NCI-H82 treated with DMSO at 0.1 percent for 48 hours (cell line): ENCODE measurements around the gene ZNF716.
"Not testable (repeated sequence)": the region's sequence is repeated elsewhere in the genome, so short reads cannot be mapped to it uniquely, and the experiment has no call there.

ENCODE experiments used
- DNase-seq: peaks from one replicate; lab custom pipeline; 2025; ENCODE audit not compliant: unreplicated experiment; lab: John Stamatoyannopoulos, UW

Gene ZNF716

DNA sequence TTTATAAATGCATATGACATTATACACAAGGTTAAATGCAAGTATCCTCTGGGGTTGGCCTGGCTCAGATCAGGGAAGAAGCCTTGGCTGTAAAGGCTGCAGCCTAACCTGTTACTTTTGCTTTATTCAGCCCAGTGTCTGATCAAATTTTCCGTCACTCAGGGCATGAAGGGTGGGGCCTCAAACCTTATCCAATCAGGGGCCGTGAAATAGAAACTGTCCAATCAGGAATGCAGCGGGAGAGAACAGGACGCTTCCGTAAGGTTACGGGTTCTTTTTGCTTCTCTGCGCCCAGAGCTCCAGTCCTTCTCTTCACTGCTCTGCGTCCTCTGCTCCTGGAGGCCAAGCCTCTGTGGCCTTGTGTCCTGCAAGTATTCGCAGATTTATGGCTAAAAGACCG, at the start of gene ZNF716:
Gene ZNF716, plus strand, starts transcription at position 274 of the 400 bp plus-strand sequence. Its CDS starts 112 bp downstream, at position 386.
- no peak for DNase-seq

DNA sequence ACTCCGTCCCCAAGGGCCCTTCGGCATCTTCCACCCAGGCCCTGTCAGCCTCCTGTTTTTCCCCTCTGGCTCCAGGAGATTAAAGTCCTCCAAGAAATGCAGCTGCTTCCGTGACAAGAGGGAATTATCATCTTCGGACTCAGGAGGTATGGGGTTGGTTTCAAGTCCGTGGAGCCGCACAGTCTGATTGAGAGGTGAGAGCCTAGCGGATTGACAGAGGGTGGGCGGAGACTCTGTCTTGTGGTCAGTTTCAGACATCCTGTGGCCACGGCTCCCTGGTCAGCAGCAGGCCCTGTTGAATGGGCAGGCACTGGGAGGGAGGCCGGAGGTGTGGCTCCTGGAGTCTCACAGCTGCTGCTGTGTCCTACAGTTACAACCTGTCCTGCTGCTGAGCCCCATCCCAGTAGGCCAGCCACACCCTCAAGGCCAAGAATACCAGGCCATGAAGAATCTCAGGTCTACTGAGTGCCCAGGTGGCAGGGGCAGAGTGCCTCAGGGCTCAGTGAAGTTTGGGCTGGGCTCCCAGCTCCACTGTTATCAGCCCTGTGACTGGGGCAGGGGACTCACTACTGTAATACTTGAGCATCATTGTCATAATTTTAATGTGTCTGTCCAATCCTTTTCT, 49.3 kb upstream of the ZNF716 start:
- no peak for DNase-seq

DNA sequence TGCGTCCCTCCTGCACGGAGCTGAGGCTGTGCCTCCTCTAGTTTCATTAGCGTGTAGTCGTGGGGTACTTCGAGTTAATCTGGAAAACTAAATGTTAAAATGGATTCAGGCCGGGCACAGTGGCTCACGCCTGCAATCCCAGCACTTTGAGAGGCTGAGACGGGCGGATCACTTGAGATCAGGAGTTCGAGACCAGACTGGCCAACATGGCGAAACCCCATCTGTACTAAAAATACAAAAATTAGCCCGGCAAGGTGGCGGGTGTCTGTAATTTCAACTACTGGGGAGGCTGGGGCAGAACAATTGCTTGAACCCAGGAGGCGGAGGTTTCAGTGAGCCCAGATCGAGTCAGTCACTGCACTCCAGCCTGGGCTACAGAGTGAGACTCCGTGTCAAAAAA, 46.9 kb upstream of the ZNF716 start:
- DNase-seq, result not testable (repeated sequence)

DNA sequence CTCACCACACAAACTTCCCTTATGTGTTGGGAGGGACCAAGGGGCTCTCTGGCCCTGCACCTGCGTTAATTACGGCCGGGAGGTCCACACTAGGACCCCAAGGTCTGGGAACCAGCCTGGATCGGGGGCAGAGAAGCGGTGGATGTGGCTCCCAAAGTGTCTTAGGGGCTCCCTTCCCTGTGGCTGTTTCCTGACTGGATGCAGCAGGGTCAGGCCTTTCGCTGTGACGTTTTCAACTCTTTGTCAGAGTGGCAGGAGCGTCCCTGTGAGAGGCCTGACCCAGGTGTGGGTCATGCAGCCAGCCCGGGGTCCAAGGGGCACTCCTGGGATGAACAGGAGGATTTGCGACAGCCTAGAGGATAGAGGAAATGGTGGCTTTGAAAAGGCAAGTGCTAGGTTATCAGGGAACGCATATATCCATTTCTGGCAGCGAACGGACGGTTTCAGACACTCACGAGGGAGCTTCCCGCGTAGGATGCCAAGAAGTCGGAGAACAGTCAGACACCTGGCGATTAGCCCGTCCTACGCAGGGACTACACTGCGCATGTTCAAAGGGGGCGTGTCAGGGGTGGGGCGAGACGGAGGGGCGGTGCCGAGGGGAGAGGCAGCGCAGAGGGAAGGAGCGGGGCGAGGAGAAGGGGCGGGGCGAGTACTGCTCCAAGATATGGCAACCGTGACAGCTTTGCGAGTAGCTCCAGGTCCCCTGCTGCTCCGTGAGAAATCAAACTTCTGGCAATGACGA, 46.2 kb upstream of the ZNF716 start:
- DNase-seq, result no peak

DNA sequence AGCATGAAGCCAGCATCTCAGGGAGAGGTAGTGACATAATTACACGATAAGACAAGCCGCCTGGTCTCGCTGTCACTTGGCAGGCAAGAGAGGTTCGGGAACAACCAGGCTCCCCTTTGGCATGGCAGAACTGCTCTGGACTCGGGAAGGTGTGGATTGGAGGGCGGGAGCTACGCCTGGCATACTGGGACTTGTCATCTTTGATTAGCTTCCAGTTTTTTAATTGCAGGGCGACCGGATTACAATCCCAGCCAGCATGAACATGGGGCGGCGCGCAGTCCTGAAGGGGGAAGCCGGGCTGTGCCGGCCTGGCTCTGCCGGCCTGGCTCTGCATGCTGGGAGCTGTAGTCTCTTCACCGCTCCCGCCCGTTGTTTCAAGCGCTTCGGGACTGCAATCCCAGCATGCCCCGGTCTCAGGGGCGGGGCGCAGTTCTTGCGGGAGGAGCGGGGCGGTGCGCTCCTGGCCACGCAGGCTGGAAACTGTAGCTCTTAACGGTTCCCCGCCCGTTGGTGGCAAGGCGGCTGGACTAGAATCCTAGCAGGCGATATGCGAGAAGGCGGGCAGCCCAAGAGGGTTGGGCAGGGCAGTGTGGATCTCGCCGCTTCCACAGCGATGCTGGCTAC, 45.5 kb upstream of the ZNF716 start:
- no peak for DNase-seq

DNA sequence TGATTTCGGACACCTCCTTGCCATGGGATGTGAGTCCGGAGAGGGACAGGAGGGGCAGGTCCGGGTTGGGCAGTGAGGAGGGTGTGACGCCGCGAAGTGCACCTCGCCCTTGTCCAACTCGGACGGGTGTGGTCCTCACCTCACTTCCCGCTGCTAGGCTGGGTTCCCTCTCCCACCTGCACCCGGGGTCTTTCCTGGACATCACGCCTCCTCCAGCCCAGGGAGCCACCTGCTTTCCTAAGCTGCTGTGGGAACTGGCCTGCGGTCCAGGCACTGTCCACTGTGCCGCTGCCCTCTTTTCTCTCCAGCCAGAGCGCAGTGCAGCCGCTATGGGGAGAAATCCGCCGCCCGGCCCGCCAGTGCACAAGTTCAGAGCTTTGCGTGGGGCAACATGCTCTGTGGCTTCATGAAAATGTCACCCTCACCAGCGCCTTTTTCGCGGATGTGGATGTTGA, 45.0 kb upstream of the ZNF716 start:
- DNase-seq, result no peak

DNA sequence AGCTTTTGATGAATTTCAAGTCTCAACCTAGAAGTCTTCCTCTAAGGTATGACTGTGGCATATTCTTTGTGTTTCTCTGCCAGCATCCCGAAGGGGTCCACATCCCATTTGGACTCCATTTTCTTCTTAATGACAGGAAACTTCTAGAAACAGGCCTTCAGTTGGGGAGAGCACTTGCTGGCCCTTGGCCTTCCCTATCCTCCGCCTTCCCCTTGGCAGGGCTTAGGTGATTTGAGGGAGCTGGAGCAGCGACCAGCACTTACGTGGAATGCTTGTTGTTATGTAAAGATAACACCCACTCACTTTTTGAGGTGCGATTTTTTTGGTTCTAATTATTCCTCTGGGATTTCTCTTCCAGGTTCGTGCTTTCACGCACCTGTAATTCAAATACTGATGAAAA, 42.9 kb upstream of the ZNF716 start:
- DNase-seq, result no peak

DNA sequence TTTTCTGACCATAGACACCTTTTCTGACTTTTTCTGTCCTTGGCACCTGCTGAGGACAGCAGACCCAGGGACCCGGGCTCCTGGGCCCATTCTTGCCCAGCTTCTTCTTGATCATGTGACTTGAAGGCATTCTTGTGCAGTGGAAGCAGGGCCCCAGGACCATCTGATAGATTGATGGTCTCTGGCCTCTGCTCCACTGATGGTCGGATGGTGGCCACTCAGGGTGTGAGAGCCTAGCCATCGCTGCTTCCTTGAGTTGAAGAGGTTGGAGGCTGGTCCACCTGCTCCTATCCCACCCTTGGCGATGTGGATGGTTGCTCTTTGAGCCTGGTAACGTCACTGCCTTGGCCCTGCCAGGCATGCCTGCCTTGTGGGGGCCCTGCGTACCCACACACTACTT, 37.8 kb upstream of the ZNF716 start:
- DNase-seq, result no peak

DNA sequence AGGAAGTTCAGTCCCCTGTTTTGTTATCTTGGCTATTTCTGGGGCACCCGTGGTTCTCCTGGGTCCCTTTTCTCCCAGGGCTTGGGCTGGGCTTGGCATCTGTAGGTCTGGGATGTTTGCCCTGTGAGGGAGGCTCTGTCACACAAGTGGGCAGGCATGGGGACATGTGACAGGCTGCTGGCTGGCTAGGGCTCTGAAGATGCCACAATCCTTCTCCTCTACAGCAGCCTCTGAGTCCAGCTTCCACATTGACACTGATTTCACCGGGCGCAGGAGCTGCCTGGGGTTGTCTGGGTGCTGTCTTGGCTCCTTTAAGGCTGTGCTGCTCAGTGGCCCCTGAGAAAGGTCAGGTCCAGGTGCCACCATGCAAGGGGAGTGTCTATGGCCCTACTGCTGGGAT, 37.4 kb upstream of the ZNF716 start:
- no peak for DNase-seq

DNA sequence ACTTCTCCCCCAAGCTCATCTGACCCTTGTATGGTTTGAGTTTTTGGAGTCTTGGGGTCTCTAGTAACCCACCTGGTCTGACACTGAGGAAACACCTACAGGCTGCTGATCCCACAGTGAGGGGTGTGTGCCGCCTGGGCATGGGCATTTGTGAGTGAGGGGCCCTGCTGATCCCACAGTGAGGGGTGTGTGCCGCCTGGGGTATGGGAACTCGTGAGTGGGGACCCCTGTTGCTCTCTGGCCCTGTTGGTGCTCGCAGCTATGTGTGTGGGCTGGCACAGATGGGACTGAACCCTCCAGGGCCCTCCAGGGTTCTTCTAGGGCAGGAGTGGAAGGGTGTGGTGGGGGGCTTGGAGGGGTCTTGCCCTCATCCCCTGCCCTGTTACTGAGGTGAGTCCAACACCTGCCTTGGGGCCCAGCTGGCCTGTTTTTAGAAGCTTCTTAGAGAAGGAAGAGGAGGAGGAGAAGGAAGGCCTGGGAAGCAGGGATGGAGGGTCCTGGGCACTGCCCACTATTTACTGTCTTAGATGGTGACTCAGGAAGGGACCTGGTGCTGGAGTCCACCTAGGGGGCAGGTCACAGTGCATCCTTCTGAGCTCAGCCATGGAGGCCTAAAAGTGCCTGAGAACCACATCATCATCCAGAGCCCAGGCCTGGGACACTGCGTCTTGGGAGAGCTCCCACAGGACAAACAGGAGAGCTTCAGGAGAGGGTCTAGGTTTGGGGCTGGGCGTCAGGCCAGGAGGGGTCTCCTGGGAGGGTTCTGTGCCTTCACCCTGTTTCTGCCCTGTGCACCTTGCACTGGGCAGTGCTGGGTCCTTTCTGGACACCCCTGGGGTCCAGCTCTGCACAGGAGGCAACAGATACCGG, 36.2 kb upstream of the ZNF716 start:
- no peak for DNase-seq

DNA sequence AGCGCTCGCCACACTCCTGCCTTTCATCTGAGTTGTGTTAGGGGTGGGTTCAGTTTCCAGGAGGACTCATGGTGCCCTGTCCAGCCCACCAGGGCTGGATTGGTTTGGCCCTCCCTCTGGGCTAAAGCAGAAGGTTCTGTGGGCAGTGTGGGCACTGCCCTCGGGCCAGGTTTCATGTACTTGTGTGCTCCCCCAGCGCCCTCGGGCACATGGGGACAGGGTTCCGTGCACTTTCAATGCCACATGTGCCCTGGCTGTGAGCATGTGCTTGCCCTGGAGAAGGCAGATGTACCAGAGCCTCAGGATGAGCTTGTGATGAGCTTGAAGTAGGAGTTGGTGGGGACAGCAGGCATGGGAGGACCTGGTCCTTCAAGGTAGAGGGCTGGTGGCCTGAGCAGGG, 35.6 kb upstream of the ZNF716 start:
- no peak for DNase-seq

DNA sequence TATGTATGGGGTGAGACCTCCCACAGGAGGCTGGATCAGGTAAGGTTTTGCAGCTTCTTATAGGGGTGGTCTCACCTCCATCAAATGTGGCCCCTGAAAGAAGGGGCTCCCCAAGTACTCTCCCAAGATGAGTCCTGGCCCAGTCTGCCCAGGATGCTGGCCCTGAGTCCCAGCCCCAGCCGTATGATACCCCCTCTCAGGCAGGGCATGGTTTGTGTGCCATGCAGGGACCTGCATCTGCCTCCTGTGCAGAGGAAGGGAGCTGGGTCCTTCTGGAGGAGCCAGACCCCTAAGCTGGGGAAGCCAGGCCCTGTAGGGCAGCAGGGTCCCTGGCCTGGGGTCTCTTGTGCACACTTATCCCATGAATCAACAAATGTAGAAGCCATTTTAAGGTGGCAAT, 35.1 kb upstream of the ZNF716 start:
- DNase-seq, result no peak

DNA sequence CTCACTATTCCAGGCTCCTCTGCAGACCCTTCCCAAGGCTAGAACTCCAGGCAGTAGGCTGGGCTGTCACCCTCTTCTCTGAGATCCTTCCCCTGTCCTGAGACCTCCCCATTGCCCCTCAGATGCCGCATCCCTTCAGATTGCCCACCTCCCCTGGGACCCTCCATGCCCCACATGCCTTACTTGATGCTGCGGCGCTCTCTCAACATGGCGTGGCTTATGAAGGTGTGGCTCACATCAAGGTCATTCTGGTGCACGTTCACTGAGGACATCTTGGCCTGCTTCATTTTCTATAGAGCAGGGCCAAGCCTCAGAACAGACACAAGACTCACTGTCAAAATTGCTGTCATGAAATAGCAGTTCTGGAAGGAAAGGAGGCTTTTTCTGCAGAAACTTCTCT, 34.7 kb upstream of the ZNF716 start:
- DNase-seq, result no peak

DNA sequence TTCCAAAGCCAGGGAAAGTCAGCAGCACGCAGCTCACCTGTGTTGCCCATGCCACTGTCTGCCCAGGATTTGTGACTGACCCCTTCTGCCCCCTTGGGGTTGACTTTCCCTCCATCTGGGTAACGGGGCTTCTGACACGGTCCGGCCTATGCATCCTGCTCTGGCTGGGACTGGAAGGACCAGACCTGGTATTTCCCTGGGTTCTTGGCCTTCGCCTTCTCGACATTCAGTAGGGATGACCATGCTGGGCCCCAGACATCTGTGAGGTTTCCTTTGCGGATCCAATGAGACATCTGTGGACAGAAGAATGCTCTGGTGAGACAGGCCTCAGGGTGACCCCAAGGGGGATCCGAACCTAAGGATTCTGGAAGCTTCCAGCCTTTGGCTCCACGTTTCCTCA, 34.2 kb upstream of the ZNF716 start:
- DNase-seq, result no peak

DNA sequence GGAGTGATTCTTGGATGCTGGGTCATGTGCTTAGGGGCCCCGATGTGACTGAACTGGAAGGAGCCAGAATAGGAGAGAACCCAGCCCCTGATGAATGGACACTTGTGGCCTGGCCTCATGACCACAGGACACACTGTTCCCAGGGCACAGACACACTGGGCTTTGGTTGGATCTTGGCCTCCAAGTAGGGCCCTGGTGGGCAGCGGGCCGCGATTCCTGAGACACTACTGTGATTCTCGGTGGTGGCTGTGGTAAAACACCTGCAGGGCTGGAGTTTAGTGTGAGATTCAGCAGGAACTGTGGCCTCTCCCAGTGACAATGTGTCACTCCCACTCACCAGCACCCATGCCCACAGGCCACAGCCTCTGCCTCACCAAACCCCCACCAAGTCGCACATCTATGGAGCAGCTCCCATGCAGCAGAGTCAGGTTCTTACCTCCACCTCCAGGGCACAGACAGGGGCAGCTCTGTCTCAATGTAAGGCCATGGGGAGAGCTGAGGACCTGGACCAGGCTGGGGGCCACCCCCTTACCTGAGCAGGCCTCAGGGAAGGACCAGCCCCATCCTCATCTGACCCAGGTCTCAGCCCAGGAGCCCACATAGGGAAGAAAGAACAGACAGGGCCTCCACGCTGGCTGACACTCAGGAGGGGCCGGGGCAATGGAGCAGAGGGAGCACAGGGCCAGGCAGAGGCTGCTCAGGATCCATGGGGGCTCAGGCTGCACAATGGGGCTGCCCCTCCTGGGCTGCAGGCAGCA, 33.2 kb upstream of the ZNF716 start:
- DNase-seq, result no peak

DNA sequence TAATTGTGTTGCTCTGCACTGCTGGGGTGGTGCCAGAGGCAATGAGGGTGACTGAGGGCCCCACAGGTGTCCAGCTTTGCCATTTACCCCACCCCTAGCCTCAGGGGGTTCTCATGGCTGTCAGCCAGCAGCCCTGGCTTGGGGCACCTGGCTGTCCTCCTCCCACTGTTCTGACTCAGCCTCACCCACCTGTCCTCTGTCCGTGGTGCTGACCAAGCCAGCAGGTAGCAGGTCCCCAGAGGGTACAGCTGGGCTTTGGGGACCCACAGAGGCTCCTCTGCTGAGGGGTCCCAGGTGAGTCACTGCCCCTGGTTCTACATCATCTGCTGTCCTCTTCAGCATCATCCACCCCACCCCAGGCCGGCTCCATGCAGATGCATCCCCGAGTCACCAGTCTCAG, 32.2 kb upstream of the ZNF716 start:
- no peak for DNase-seq

DNA sequence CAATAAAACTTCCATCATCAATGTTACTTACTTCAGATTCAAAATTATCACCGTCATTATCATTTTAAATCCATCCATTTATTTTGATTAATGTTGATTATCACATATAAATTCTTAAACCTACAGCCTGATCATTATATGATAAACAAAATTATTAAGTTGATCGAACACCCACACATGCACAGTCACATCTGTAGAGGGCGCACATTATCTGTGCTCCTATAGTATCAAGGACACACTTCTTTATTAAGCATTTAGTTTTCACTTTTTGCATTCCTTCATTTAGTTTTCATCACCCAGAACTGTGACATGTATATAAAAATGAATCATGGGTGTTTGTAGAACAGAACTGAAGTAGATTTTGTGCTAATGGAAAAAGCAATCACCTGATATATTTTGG, 26.2 kb upstream of the ZNF716 start:
- DNase-seq, result no peak

DNA sequence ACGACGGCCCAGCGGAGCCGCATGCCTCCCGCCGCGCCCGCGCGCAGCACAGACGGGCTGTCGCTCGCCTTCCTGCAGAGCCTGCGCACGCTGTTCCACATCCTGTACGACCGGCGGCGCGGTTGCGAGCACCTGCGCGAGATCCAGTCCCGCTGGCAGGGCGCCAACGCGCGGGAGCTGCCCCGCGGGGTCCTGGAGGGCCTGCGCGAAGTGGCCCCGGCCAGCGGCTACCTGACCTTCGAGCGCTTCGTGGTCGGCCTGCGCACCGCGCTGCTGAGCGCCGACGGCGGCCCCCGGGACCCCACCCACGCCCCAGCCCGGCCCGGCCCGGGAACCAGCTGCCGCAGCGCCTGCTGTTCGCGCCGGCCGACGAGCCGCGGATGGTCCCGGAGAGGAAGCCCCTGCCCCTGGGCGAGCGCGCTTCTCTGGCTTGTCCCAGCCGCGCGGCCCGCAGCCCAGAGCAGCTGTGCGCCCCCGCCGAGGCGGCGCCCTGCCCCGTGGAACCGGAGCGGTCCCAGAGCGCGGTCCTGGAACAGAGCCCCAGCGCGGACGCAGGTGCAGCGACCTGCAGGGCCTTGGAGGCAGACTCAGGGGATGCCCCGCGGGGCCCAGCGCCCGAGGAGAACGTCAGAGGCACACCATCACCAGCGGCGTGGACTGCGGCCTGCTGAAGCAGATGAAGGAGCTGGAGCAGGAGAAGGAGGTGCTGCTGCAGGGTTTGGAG, 25.3 kb upstream of the ZNF716 start:
- no peak for DNase-seq

DNA sequence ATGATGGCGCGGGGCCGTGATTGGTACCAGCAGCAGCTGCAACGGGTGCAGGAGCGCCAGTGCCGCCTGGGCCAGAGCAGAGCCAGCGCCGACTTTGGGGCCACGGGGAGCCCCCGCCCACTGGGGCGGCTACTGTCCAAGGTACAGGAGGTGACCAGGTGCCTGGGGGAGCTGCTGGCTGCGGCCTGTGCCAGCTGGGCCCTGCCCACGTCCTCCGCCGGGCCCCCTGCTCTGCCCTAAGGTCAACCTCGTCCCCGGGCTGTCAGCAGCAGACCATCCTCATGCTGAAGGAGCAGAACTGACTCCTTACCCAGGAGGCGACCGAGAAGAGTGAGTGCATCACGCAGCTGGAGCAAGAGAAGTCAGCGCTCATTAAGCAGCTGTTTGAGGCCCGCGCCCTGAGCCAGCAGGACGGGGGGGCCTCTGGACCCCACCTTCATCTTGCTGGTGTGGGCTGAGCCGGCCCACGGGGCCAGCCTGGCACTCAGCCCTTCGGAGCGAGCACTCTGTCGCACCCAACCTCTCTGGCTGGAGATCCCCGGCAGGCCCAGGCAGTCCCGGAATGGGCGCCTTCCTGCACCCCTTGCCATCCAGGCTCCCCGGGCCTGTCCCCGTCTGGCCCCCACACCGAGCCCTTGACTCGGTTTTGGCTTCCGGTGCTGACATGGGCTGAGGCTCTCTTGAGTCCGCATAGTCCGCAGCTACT, 24.6 kb upstream of the ZNF716 start:
- no peak for DNase-seq
